Natural killer cell (primary cell): Measurements from ENCODE around the gene EFCAB9. TPM values are rescaled to one million over a fixed set of nuclear protein-coding genes. Genes with fewer than 3 reads are reported as not detected.

Experiments used
- ATAC-seq, 3 donors: fragments of 150-1000 bp in 2 of 3; fragments of 200-7000 bp in 1 of 3; cut with Tn5 transposase; 1 replicate in 1 of 3; 2 replicates in 2 of 3; pipeline ENCODE4 v1.10.0; 2021; ENCODE audit warnings: mild to moderate bottlenecking in 2 of 3, moderate library complexity in 2 of 3
- DNase-seq, 2 donors: peaks; one replicate each; pipeline versions ENCODE4 v3.0.0 to v3.0.0-alpha.2; 2013 to 2021; ENCODE audit warnings: mixed read lengths in 1 of 2
- H3K27ac ChIP-seq: one replicate; pipeline ENCODE4 v1.5.1; 2013; ENCODE audit warnings: mild to moderate bottlenecking, low read length
- H3K27me3 ChIP-seq: one replicate; pipeline ENCODE4 v1.6.1; 2013; ENCODE audit warnings: low read length; ENCODE audit not compliant: control insufficient read depth, insufficient read depth
- H3K36me3 ChIP-seq: one replicate; pipeline ENCODE4 v1.6.1; 2013; ENCODE audit warnings: low read length; ENCODE audit not compliant: control insufficient read depth, insufficient read depth
- H3K4me1 ChIP-seq: one replicate; pipeline ENCODE4 v1.6.1; 2013; ENCODE audit warnings: low read length; ENCODE audit not compliant: control insufficient read depth, insufficient read depth
- H3K4me3 ChIP-seq: one replicate; pipeline ENCODE4 v1.5.1; 2013; ENCODE audit warnings: low read length
- H3K9me3 ChIP-seq: one replicate; pipeline ENCODE4 v1.6.1; 2013; ENCODE audit warnings: low read length; ENCODE audit not compliant: control insufficient read depth, insufficient read depth
- H3K27ac Mint-ChIP-seq, 2 donors: one replicate each; pipeline ENCODE4 v1.8.0; 2022; ENCODE audit warnings: mild to moderate bottlenecking in 2 of 2, mixed read lengths in 2 of 2, moderate library complexity in 1 of 2
- H3K27me3 Mint-ChIP-seq, 2 donors: one replicate each; pipeline ENCODE4 v1.8.0; 2022; ENCODE audit warnings: low read depth in 2 of 2, mixed read lengths in 2 of 2
- H3K36me3 Mint-ChIP-seq: one replicate; pipeline ENCODE4 v1.8.0; 2022; ENCODE audit warnings: mixed read lengths
- H3K4me1 Mint-ChIP-seq, 2 donors: one replicate each; pipeline ENCODE4 v1.8.0; 2022; ENCODE audit warnings: mixed read lengths in 2 of 2
- H3K4me3 Mint-ChIP-seq: one replicate; pipeline ENCODE4 v1.8.0; 2022; ENCODE audit warnings: mild to moderate bottlenecking, moderate library complexity, mixed read lengths
- H3K9me3 Mint-ChIP-seq, 2 donors: one replicate each; pipeline ENCODE4 v1.8.0; 2022; ENCODE audit warnings: mixed read lengths in 2 of 2
- WGBS: methylation state at CpG from one replicate; pipeline ENCODE4 v1.1.7; 2013; ENCODE audit warnings: missing lambda C conversion rate; ENCODE audit not compliant: insufficient coverage; 5-methylcytosine and 5-hydroxymethylcytosine counted together
- intact Hi-C: fragments of 100-400 bp; cut with micrococcal nuclease; formaldehyde crosslinking; loops from one replicate; pipeline ENCODE4 v1.14.2; 2022
- total RNA-seq, 4 donors: library from RNA; stranded (reverse); fragments of 120-200 nt in 1 of 4; gene quantifications; one replicate each; pipeline versions ENCODE4 v1.2.3 to v1.2.4, GENCODE V29; 2013 to 2022
- TF ChIP-seq, protein P1 (sequence below): fragments of 200-600 bp; IDR thresholded peaks from one replicate; pipeline ENCODE4 v1.8.0; 2022; ENCODE audit warnings: antibody characterized with exemption

EFCAB9 gene
- total RNA-seq, 3 donors from 2014 or later (not counting 1 experiment from before 2014, with no cell fraction given), result not detected

DNA sequence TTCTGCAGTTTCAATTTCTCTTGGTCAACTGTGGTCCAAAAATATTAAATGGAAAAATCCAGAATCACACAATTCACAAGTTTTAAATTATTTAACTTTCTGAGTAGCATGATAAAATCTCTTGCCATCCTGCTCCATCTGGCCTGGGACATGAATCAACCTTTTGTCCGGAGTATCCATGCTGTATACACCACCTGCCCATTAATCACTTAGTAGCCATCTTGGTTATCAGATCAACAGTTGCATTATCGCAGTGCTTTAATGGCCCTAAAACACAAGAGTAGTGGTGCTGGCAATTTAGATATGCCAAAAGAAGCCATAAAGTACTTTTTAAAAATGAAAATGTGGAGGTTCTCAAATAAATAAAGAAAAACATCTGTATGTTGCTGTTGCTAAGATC, 25.3 kb downstream of the EFCAB9 start:
- no peak overlapping the region for H3K27ac Mint-ChIP-seq
- Histone ChIP-seq H3K4me3 (no peak overlapping the region), H3K36me3 (no peaks in the 10 kb centered on the region), H3K27me3 (no peaks in the 10 kb centered on the region), H3K4me1 (no peaks in the 10 kb centered on the region), H3K9me3 (no peaks in the 10 kb centered on the region), H3K27ac (no peak overlapping the region)
- no peak overlapping the region for H3K4me3 Mint-ChIP-seq
- DNase-seq (no peak), ATAC-seq (no peak)
- H3K27me3 Mint-ChIP-seq, result no peaks in the 10 kb centered on the region
- H3K9me3 Mint-ChIP-seq, result no peaks in the 10 kb centered on the region
- no peaks in the 10 kb centered on the region for H3K36me3 Mint-ChIP-seq
- WGBS, result 95% methylated on average over 1 of the region's 2 CpGs
- intact Hi-C loops, result no loop called here
- no peaks in the 10 kb centered on the region for H3K4me1 Mint-ChIP-seq
- TF ChIP-seq, protein P1, sequence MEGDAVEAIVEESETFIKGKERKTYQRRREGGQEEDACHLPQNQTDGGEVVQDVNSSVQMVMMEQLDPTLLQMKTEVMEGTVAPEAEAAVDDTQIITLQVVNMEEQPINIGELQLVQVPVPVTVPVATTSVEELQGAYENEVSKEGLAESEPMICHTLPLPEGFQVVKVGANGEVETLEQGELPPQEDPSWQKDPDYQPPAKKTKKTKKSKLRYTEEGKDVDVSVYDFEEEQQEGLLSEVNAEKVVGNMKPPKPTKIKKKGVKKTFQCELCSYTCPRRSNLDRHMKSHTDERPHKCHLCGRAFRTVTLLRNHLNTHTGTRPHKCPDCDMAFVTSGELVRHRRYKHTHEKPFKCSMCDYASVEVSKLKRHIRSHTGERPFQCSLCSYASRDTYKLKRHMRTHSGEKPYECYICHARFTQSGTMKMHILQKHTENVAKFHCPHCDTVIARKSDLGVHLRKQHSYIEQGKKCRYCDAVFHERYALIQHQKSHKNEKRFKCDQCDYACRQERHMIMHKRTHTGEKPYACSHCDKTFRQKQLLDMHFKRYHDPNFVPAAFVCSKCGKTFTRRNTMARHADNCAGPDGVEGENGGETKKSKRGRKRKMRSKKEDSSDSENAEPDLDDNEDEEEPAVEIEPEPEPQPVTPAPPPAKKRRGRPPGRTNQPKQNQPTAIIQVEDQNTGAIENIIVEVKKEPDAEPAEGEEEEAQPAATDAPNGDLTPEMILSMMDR, result no peak

DNA sequence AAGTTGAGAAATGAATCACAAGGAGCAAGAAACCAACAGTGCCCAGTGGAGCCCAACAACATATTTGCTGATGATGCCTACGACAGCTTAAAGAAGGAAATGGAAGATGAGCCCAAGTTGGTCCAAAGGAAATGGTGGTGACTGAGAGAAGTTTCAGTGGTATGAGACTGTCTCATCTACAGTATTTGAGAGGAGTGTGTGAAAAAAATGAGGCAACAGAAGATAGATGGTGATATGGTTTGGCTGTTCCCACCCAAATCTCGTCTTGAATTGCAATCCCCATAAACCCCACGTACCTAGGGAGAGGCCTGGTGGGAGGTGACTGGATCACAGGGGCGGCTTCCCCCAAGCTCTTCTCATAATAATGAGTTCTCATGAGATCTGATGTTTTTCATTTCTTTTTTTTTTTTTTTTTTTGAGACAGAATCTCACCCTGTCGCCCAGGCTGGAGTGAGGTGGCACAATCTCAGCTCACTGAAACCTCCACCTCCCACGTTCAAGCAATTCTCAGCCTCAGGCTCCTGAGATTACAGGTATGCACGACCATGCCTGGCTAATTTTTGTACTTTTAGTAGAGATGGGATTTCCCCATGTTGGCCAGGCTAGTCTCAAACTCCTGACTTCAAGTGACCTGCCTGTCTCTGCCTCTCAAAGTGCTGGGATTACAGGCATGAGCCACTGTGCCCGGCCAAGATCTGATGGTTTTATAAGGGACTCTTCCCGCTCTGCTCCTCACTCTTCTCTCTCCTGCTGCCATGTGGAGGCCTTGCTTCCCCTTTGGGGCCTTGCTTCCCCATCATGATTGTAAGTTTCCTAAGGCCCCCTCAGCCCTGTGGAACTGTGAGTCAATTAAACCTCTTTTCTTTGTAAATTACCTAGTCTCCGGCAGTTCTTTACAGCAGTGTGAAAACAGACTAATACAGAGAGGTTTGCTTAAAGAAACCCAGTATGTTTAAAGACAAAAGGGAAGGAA, 30.2 kb downstream of the EFCAB9 start:
- Mint-ChIP-seq H3K4me1 (peaks cover 0 to 5% of the 10 kb centered on the region in 2 donors), H3K4me3 (no peak overlapping the region), H3K27me3 (no peaks in the 10 kb centered on the region), H3K9me3 (no peaks in the 10 kb centered on the region), H3K36me3 (no peaks in the 10 kb centered on the region), H3K27ac (no peak overlapping the region)
- 78% methylated on average over 8 of the region's 10 CpGs for WGBS
- no peak for ATAC-seq
- H3K4me1 ChIP-seq, result no peaks in the 10 kb centered on the region
- no peaks in the 10 kb centered on the region for H3K27me3 ChIP-seq
- H3K9me3 ChIP-seq, result no peaks in the 10 kb centered on the region
- no peak overlapping the region for H3K4me3 ChIP-seq
- peaks cover 3% of the 10 kb centered on the region for H3K36me3 ChIP-seq
- TF ChIP-seq, protein P1, result no peak
- no peak overlapping the region for H3K27ac ChIP-seq
- intact Hi-C loops, result no loop called here
- DNase-seq, result no peak

DNA sequence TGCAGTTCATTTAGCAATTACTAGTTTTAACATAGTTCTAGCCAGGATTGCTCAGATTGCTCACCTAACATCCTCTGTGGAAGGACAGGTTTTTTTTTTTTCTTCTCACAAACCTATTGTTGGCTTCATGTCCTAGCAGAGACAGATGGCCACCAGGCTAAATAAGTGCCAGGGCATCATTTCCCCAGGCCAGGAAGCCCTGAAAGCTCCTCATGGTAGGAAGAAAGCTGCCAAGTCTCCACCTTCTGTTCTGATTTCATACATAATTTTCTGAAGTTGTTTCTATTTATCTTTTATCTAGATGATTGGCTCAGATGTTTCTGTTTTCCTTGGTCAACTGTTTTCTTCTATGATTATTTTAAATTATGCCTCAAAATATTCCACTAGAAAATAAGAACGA, 31.0 kb downstream of the EFCAB9 start:
- H3K27me3 Mint-ChIP-seq, result no peaks in the 10 kb centered on the region
- Histone ChIP-seq H3K27ac (no peak overlapping the region), H3K27me3 (no peaks in the 10 kb centered on the region), H3K36me3 (peaks cover 3% of the 10 kb centered on the region), H3K4me3 (no peak overlapping the region), H3K9me3 (no peaks in the 10 kb centered on the region), H3K4me1 (no peaks in the 10 kb centered on the region)
- WGBS, result no CpG with 5 or more reads among the region's 1 CpG
- no peak overlapping the region for H3K4me3 Mint-ChIP-seq
- DNase-seq (no peak), ATAC-seq (no peak)
- H3K4me1 Mint-ChIP-seq, result peaks cover 0 to 5% of the 10 kb centered on the region in 2 donors
- no peaks in the 10 kb centered on the region for H3K36me3 Mint-ChIP-seq
- TF ChIP-seq, protein P1, result no peak
- intact Hi-C loops, result no loop called here
- no peak overlapping the region for H3K27ac Mint-ChIP-seq
- H3K9me3 Mint-ChIP-seq, result no peaks in the 10 kb centered on the region
